HEK293 (cell line): ENCODE measurements around the gene ABCA2.

ENCODE experiments used
- BCL11A ChIP-seq: fragments of 450-650 bp; formaldehyde crosslinking; IDR thresholded peaks from 2 replicates; pipeline ENCODE4 v1.5.1; 2016; ENCODE audit warnings: low read depth, missing biosample characterization, missing genetic modification characterization
- BCL11B ChIP-seq: fragments of 450-650 bp; formaldehyde crosslinking; IDR thresholded peaks from 2 replicates; pipeline ENCODE4 v1.5.1; 2016; ENCODE audit warnings: low read depth, missing biosample characterization, missing genetic modification characterization
- KLF7 ChIP-seq: fragments of 450-650 bp; formaldehyde crosslinking; IDR thresholded peaks from 2 replicates; pipeline ENCODE4 v1.5.1; 2016; ENCODE audit warnings: missing biosample characterization, missing genetic modification characterization, borderline replicate concordance
- KLF9 ChIP-seq: fragments of 450-650 bp; formaldehyde crosslinking; IDR thresholded peaks from 2 replicates; pipeline ENCODE4 v1.5.1; 2016; ENCODE audit warnings: missing biosample characterization, missing genetic modification characterization, low read depth
- TRIM28 ChIP-seq: IDR thresholded peaks from 2 replicates; pipeline ENCODE4 v1.6.1; 2011; ENCODE audit warnings: low read length, control low read depth, borderline replicate concordance
- YY1 ChIP-seq: fragments of 450-650 bp; formaldehyde crosslinking; IDR thresholded peaks from 2 replicates; pipeline ENCODE4 v1.5.1; 2018; ENCODE audit warnings: missing biosample characterization, missing genetic modification characterization
- ZBTB17 ChIP-seq: fragments of 450-650 bp; formaldehyde crosslinking; IDR thresholded peaks from 2 replicates; pipeline ENCODE4 v1.5.1; 2016; ENCODE audit warnings: missing biosample characterization, missing genetic modification characterization
- ZFP69B ChIP-seq: fragments of 450-650 bp; formaldehyde crosslinking; IDR thresholded peaks from 2 replicates; pipeline ENCODE4 v1.5.1; 2016; ENCODE audit warnings: missing biosample characterization, missing genetic modification characterization
- ZNF114 ChIP-seq: fragments of 450-650 bp; formaldehyde crosslinking; IDR thresholded peaks from 2 replicates; pipeline ENCODE4 v1.5.0; 2017; ENCODE audit warnings: missing biosample characterization, missing genetic modification characterization
- ZNF121 ChIP-seq: fragments of 450-650 bp; formaldehyde crosslinking; IDR thresholded peaks from 2 replicates; pipeline ENCODE4 v1.5.1; 2016; ENCODE audit warnings: missing biosample characterization, missing genetic modification characterization
- ZNF335 ChIP-seq: fragments of 450-650 bp; formaldehyde crosslinking; conservative IDR thresholded peaks from 2 replicates; pipeline ENCODE4 v1.5.1; 2016; ENCODE audit warnings: missing biosample characterization, missing genetic modification characterization
- ZNF391 ChIP-seq: fragments of 450-650 bp; formaldehyde crosslinking; IDR thresholded peaks from 2 replicates; pipeline ENCODE4 v1.5.1; 2016; ENCODE audit warnings: low read depth, missing biosample characterization, missing genetic modification characterization, borderline replicate concordance
- ZNF426 ChIP-seq: fragments of 450-650 bp; formaldehyde crosslinking; IDR thresholded peaks from 2 replicates; pipeline ENCODE4 v1.5.1; 2017; ENCODE audit warnings: missing biosample characterization, missing genetic modification characterization, mild to moderate bottlenecking, inconsistent platforms, moderate library complexity
- ZNF529 ChIP-seq: fragments of 450-650 bp; formaldehyde crosslinking; IDR thresholded peaks from 2 replicates; pipeline ENCODE4 v1.5.1; 2017; ENCODE audit warnings: missing genetic modification characterization, missing biosample characterization; ENCODE audit not compliant: insufficient replicate concordance
- ZNF610 ChIP-seq: fragments of 450-650 bp; formaldehyde crosslinking; IDR thresholded peaks from 2 replicates; pipeline ENCODE4 v1.5.1; 2016; ENCODE audit warnings: missing biosample characterization, missing genetic modification characterization, borderline replicate concordance
- ZNF626 ChIP-seq: fragments of 450-650 bp; sonication (Bioruptor Pico); formaldehyde crosslinking; IDR thresholded peaks from 2 replicates; pipeline ENCODE4 v1.5.1; 2018; ENCODE audit warnings: missing biosample characterization, missing genetic modification characterization, inconsistent platforms
- ZNF629 ChIP-seq: fragments of 450-650 bp; formaldehyde crosslinking; IDR thresholded peaks from 2 replicates; pipeline ENCODE4 v1.5.1; 2017; ENCODE audit warnings: missing biosample characterization, missing genetic modification characterization
- TF ChIP-seq, protein P1 (sequence below): fragments of 450-650 bp; formaldehyde crosslinking; IDR thresholded peaks from 2 replicates; pipeline ENCODE4 v1.5.1; 2017; ENCODE audit warnings: missing biosample characterization, mild to moderate bottlenecking, missing genetic modification characterization, moderate library complexity
- TF ChIP-seq, protein P2 (sequence below): fragments of 450-650 bp; formaldehyde crosslinking; IDR thresholded peaks from 2 replicates; pipeline ENCODE4 v1.5.1; 2016; ENCODE audit warnings: missing biosample characterization, missing genetic modification characterization, borderline replicate concordance
- TF ChIP-seq, protein P3 (sequence below): fragments of 450-650 bp; formaldehyde crosslinking; IDR thresholded peaks from 2 replicates; pipeline ENCODE4 v1.5.1; 2016; ENCODE audit warnings: missing biosample characterization, missing genetic modification characterization
- TF ChIP-seq, protein P4 (sequence below): fragments of 450-650 bp; formaldehyde crosslinking; IDR thresholded peaks from 2 replicates; pipeline ENCODE4 v1.5.1; 2016; ENCODE audit warnings: missing biosample characterization, missing genetic modification characterization
- TF ChIP-seq, protein P5 (sequence below): fragments of 450-650 bp; formaldehyde crosslinking; IDR thresholded peaks from 2 replicates; pipeline ENCODE4 v1.5.1; 2016; ENCODE audit warnings: missing biosample characterization, missing genetic modification characterization
- TF ChIP-seq, protein P6 (sequence below): fragments of 450-650 bp; formaldehyde crosslinking; IDR thresholded peaks from 2 replicates; pipeline ENCODE4 v1.5.1; 2016; ENCODE audit warnings: missing biosample characterization, missing genetic modification characterization
- TF ChIP-seq, protein P7 (sequence below): fragments of 450-650 bp; IDR thresholded peaks from 2 replicates; pipeline ENCODE4 v1.5.1; 2018; ENCODE audit warnings: missing biosample characterization, mild to moderate bottlenecking, missing genetic modification characterization

The ABCA2 gene

DNA sequence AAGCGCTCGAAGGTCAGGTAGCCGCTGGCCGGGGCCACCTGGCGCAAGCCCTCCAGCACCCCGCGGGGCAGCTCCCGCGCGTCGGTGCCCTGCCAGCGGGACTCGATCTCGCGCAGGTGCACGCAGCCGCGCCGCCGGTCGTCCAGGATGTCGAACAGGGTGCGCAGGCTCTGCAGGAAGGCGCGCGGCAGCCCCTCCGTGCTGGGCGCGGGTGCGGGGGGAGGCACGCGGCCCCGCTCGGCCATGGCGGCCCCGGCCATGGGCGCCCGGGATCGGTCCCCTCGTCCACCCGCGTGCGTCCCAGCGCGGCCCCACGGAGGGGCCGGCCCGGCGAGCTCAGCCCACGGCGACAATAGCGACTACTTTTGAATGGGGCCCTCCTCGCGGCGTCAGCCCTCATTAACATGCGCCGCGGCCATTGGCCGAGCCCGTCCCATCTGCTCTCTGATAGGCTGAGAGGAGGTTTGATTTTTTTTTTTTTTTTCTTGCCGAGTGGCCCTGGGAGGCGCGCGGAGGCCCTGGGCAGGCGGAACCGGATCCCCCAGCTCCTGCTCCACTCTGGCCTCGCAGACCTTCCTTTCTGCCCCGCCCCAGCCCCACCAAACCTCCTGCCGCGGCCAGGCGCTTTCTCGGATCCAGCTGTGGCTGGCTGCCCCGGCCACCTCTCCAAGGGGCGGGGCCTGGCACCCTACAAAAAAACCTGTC, 42.3 kb upstream of the ABCA2 start, which contains the start of gene SAPCD2 (continued):
- TF ChIP-seq, protein P1, sequence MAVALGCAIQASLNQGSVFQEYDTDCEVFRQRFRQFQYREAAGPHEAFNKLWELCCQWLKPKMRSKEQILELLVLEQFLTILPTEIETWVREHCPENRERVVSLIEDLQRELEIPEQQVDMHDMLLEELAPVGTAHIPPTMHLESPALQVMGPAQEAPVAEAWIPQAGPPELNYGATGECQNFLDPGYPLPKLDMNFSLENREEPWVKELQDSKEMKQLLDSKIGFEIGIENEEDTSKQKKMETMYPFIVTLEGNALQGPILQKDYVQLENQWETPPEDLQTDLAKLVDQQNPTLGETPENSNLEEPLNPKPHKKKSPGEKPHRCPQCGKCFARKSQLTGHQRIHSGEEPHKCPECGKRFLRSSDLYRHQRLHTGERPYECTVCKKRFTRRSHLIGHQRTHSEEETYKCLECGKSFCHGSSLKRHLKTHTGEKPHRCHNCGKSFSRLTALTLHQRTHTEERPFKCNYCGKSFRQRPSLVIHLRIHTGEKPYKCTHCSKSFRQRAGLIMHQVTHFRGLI (tag by site-specific recombination) = peak; percentile 79
- TF ChIP-seq ZNF626 (tag by site-specific recombination) = no peak
- no peak for TF ChIP-seq TRIM28
- TF ChIP-seq ZNF529 (tag by site-specific recombination) = no peak
- peak; percentile 49; the same call in 1 of the 2 replicates for TF ChIP-seq KLF9 (tag by site-specific recombination)
- TF ChIP-seq, protein P2, sequence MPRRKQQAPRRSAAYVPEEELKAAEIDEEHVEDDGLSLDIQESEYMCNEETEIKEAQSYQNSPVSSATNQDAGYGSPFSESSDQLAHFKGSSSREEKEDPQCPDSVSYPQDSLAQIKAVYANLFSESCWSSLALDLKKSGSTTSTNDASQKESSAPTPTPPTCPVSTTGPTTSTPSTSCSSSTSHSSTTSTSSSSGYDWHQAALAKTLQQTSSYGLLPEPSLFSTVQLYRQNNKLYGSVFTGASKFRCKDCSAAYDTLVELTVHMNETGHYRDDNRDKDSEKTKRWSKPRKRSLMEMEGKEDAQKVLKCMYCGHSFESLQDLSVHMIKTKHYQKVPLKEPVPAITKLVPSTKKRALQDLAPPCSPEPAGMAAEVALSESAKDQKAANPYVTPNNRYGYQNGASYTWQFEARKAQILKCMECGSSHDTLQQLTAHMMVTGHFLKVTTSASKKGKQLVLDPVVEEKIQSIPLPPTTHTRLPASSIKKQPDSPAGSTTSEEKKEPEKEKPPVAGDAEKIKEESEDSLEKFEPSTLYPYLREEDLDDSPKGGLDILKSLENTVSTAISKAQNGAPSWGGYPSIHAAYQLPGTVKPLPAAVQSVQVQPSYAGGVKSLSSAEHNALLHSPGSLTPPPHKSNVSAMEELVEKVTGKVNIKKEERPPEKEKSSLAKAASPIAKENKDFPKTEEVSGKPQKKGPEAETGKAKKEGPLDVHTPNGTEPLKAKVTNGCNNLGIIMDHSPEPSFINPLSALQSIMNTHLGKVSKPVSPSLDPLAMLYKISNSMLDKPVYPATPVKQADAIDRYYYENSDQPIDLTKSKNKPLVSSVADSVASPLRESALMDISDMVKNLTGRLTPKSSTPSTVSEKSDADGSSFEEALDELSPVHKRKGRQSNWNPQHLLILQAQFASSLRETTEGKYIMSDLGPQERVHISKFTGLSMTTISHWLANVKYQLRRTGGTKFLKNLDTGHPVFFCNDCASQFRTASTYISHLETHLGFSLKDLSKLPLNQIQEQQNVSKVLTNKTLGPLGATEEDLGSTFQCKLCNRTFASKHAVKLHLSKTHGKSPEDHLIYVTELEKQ = no peak
- TF ChIP-seq ZNF121 (tag by site-specific recombination) = no peak
- 0 out of 2 replicates have a peak, but pooled peaks have one; percentile 56 for TF ChIP-seq ZFP69B (tag by site-specific recombination)
- no peak for TF ChIP-seq ZNF114 (tag by site-specific recombination)
- TF ChIP-seq, protein P3, sequence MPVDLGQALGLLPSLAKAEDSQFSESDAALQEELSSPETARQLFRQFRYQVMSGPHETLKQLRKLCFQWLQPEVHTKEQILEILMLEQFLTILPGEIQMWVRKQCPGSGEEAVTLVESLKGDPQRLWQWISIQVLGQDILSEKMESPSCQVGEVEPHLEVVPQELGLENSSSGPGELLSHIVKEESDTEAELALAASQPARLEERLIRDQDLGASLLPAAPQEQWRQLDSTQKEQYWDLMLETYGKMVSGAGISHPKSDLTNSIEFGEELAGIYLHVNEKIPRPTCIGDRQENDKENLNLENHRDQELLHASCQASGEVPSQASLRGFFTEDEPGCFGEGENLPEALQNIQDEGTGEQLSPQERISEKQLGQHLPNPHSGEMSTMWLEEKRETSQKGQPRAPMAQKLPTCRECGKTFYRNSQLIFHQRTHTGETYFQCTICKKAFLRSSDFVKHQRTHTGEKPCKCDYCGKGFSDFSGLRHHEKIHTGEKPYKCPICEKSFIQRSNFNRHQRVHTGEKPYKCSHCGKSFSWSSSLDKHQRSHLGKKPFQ (tag by site-specific recombination) = no peak
- TF ChIP-seq, protein P4, sequence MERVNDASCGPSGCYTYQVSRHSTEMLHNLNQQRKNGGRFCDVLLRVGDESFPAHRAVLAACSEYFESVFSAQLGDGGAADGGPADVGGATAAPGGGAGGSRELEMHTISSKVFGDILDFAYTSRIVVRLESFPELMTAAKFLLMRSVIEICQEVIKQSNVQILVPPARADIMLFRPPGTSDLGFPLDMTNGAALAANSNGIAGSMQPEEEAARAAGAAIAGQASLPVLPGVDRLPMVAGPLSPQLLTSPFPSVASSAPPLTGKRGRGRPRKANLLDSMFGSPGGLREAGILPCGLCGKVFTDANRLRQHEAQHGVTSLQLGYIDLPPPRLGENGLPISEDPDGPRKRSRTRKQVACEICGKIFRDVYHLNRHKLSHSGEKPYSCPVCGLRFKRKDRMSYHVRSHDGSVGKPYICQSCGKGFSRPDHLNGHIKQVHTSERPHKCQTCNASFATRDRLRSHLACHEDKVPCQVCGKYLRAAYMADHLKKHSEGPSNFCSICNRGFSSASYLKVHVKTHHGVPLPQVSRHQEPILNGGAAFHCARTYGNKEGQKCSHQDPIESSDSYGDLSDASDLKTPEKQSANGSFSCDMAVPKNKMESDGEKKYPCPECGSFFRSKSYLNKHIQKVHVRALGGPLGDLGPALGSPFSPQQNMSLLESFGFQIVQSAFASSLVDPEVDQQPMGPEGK (tag by site-specific recombination) = peak; percentile 95
- TF ChIP-seq ZBTB17 (tag by site-specific recombination) = peak; percentile 90
- no peak for TF ChIP-seq ZNF426 (tag by site-specific recombination)
- TF ChIP-seq YY1 (tag by site-specific recombination) = peak; percentile 47; the same call in 1 of the 2 replicates
- no peak for TF ChIP-seq KLF7 (tag by site-specific recombination)
- TF ChIP-seq ZNF629 = peak; percentile 59
- 0 out of 2 replicates have a peak, but pooled peaks have one; percentile 43 for TF ChIP-seq BCL11B (tag by site-specific recombination)
- TF ChIP-seq, protein P5, sequence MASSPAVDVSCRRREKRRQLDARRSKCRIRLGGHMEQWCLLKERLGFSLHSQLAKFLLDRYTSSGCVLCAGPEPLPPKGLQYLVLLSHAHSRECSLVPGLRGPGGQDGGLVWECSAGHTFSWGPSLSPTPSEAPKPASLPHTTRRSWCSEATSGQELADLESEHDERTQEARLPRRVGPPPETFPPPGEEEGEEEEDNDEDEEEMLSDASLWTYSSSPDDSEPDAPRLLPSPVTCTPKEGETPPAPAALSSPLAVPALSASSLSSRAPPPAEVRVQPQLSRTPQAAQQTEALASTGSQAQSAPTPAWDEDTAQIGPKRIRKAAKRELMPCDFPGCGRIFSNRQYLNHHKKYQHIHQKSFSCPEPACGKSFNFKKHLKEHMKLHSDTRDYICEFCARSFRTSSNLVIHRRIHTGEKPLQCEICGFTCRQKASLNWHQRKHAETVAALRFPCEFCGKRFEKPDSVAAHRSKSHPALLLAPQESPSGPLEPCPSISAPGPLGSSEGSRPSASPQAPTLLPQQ (tag by site-specific recombination) = peak; percentile 34; the same call in 1 of the 2 replicates
- TF ChIP-seq, protein P6, sequence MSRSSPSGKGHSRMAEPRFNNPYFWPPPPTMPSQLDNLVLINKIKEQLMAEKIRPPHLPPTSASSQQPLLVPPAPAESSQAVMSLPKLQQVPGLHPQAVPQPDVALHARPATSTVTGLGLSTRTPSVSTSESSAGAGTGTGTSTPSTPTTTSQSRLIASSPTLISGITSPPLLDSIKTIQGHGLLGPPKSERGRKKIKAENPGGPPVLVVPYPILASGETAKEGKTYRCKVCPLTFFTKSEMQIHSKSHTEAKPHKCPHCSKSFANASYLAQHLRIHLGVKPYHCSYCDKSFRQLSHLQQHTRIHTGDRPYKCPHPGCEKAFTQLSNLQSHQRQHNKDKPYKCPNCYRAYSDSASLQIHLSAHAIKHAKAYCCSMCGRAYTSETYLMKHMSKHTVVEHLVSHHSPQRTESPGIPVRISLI = peak; percentile 98
- TF ChIP-seq ZNF610 (tag by site-specific recombination) = no peak
- TF ChIP-seq BCL11A (tag by site-specific recombination) = peak; percentile 42; the same call in 1 of the 2 replicates
- no peak for TF ChIP-seq ZNF391 (tag by site-specific recombination)
- peak; percentile 80 for TF ChIP-seq ZNF335
- TF ChIP-seq, protein P7, sequence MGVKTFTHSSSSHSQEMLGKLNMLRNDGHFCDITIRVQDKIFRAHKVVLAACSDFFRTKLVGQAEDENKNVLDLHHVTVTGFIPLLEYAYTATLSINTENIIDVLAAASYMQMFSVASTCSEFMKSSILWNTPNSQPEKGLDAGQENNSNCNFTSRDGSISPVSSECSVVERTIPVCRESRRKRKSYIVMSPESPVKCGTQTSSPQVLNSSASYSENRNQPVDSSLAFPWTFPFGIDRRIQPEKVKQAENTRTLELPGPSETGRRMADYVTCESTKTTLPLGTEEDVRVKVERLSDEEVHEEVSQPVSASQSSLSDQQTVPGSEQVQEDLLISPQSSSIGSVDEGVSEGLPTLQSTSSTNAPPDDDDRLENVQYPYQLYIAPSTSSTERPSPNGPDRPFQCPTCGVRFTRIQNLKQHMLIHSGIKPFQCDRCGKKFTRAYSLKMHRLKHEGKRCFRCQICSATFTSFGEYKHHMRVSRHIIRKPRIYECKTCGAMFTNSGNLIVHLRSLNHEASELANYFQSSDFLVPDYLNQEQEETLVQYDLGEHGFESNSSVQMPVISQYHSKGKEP (tag by site-specific recombination) = peak; percentile 27; the same call in 1 of the 2 replicates
